Measurements from ENCODE around the gene CIZ1. TPM values are rescaled to one million over a fixed set of nuclear protein-coding genes. Genes with fewer than 3 reads are reported as not detected.

The CIZ1 gene
- total RNA-seq, 1 experiment from 2014 or later = 111 TPM

DNA sequence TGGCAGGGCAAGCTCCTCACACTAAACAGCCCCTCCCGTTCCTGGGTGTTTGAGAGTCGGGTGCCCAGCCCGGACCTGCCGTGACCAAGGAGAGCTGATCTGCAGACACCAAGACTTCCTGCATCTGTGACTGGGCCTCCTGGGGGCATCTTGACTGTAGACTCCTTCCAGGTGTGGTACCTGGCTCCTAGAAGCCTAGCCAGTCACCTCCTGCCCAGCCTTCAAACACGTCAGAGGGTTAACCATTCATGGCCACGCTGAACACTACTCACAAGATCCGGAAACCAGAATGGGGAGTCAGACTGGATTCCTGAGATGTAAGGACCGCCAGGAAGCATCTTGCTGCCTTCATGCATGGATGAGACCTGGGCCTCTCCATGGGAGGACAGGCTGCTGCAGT, 45.8 kb downstream of the CIZ1 start:
- in situ Hi-C loops (cut with HindIII; ENCODE audit: low pct_unique_long_range_greater_than_20kb, low sequenced_read_pairs) = no loop called here
- no peak overlapping the region for H3K27ac ChIP-seq (ENCODE audit: low read length)
- ChIA-PET POLR2A (no interaction called here), CTCF (no interaction called here)
- H3K36me3 ChIP-seq (ENCODE audit: control insufficient read depth, insufficient read depth, low read length) = no peaks in the 10 kb centered on the region
- no peaks in the 10 kb centered on the region for H3K9me3 ChIP-seq (ENCODE audit: control insufficient read depth, insufficient read depth, low read depth, low read length)
- no peak for DNase-seq (ENCODE audit: low read depth, low spot score)
- BruUV-seq (replicated peaks) = no TSS peak
- intact Hi-C loops (cut with micrococcal nuclease; ENCODE audit: unreplicated experiment) = no loop called here
- ATAC-seq = no peak
- TF ChIP-seq POLR2AphosphoS5 (IDR thresholded peaks at IDR 0.05; ENCODE audit: low read depth, low read length) = no peak
- no peak for TF ChIP-seq TCF7L2 (IDR thresholded peaks at IDR 0.05; ENCODE audit: low read depth, low read length)
- peaks cover 5% of the 10 kb centered on the region for H3K4me1 ChIP-seq (ENCODE audit: control insufficient read depth, insufficient read depth, low read length)
- no peaks in the 10 kb centered on the region for H3K27me3 ChIP-seq (ENCODE audit: control insufficient read depth, insufficient read depth, low read length)
- no peak overlapping the region for H3K4me3 ChIP-seq (ENCODE audit: low read depth in 2 of 2, low read length in 2 of 2)

GRCh38 chr9:128144239-128145181, 46.9 kb downstream of the CIZ1 start:
- no peaks in the 10 kb centered on the region for H3K9me3 ChIP-seq (ENCODE audit: control insufficient read depth, insufficient read depth, low read depth, low read length)
- DNase-seq (ENCODE audit: low read depth, low spot score) (no peak), ATAC-seq (no peak)
- CTCF ChIA-PET = no interaction called here
- intact Hi-C loops (cut with micrococcal nuclease; ENCODE audit: unreplicated experiment) (no loop called here), in situ Hi-C loops (cut with HindIII; ENCODE audit: low pct_unique_long_range_greater_than_20kb, low sequenced_read_pairs) (no loop called here)
- H3K27me3 ChIP-seq (ENCODE audit: control insufficient read depth, insufficient read depth, low read length) = no peaks in the 10 kb centered on the region
- H3K4me1 ChIP-seq (ENCODE audit: control insufficient read depth, insufficient read depth, low read length) = peaks cover 5% of the 10 kb centered on the region
- TF ChIP-seq SIN3A (IDR thresholded peaks at IDR 0.05; ENCODE audit: borderline replicate concordance, insufficient read depth, low read depth, low read length) (no peak), CTCF (IDR thresholded peaks at IDR 0.05) (no peak), REST (IDR thresholded peaks at IDR 0.05; ENCODE audit: insufficient read depth in 1 of 2, low read depth in 2 of 2, low read length in 1 of 2) (no peak), TCF7L2 (IDR thresholded peaks at IDR 0.05; ENCODE audit: low read depth, low read length) (no peak)
- no peak overlapping the region for H3K4me3 ChIP-seq (ENCODE audit: low read depth in 2 of 2, low read length in 2 of 2)
- H3K27ac ChIP-seq (ENCODE audit: low read length) = no peak overlapping the region
- POLR2A ChIA-PET = no interaction called here
- no TSS peak for BruUV-seq (replicated peaks)
- H3K36me3 ChIP-seq (ENCODE audit: control insufficient read depth, insufficient read depth, low read length) = no peaks in the 10 kb centered on the region
